ENCODE data around the gene BLMH.

Gene BLMH

DNA sequence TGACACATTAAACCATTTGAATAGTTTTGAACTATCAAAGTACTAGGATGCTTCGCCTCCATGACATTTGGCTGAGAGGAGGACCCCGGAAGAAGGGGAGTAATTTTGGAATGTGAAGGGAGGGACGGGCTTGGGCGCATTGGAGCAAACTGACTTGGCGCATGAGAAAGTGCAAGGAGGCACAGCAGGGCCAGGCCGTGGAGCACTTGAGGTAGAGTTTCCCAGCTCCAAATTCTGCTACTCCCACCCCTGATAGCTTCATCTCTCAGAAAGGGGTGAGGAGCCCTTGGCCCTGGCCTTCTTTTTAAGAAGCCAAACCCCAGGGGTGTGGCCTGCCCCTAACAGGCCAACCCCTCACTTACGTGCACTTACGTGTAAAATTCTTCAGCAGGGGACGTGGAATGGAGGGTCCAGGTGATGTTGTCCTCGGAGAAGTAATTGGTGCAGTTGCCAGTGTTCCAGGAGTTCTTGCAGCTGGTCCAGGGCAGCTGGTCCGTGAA is 73.9 kb downstream of the BLMH start:
- TF ChIP-seq, protein P1, sequence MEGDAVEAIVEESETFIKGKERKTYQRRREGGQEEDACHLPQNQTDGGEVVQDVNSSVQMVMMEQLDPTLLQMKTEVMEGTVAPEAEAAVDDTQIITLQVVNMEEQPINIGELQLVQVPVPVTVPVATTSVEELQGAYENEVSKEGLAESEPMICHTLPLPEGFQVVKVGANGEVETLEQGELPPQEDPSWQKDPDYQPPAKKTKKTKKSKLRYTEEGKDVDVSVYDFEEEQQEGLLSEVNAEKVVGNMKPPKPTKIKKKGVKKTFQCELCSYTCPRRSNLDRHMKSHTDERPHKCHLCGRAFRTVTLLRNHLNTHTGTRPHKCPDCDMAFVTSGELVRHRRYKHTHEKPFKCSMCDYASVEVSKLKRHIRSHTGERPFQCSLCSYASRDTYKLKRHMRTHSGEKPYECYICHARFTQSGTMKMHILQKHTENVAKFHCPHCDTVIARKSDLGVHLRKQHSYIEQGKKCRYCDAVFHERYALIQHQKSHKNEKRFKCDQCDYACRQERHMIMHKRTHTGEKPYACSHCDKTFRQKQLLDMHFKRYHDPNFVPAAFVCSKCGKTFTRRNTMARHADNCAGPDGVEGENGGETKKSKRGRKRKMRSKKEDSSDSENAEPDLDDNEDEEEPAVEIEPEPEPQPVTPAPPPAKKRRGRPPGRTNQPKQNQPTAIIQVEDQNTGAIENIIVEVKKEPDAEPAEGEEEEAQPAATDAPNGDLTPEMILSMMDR (IDR thresholded peaks at IDR 0.05; ENCODE audit: extremely low read depth, insufficient read depth, missing control alignments), result no peak
- no peak for DNase-seq (ENCODE audit: low spot score)
- in situ Hi-C loops (cut with MboI; ENCODE audit: low pct_unique_long_range_greater_than_20kb, low sequenced_read_pairs, unreplicated experiment), result no loop called here

DNA sequence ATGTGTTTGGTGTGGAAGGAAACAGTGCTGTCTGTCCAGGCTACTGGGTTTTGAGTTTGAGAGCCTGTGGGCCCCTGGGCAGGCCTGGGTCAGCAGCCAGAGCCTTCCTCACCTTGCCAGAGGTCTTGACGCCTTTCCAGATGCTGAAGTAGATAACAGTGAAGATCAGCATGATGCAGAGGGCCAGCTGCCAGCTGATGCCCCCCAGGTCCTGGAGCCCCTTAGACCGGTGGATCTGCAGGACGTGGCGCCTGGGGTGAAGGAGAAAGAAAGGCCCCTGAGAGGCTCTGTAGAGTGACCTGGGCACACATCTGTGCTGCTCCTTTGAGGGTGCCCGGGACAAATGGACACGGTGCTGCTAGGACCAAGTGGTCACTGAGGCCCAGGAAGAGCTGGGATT is 74.7 kb downstream of the BLMH start:
- in situ Hi-C loops (cut with MboI; ENCODE audit: low pct_unique_long_range_greater_than_20kb, low sequenced_read_pairs, unreplicated experiment), result no loop called here
- no peak for DNase-seq (ENCODE audit: low spot score)
- TF ChIP-seq, protein P1 (IDR thresholded peaks at IDR 0.05; ENCODE audit: extremely low read depth, insufficient read depth, missing control alignments), result no peak

DNA sequence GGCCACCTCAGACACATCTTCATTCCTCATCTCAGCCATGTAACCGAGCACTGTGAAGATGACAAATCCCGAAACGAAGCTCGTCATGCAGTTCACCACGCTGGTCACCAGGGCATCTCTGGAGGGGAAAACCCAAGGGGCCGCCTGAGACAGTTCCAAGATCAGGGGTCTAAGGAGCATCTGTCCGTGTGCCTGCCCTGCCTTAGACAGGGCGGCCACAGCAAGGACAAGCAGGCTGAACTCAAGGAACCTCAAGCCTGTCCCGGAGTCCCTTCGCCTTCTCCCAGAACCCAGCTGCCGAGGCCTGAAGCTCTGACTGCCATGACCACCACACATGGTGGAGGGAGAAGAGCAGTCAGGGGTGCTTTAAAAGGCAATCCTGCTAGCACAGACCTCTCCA is 79.0 kb downstream of the BLMH start:
- TF ChIP-seq, protein P1 (IDR thresholded peaks at IDR 0.05; ENCODE audit: extremely low read depth, insufficient read depth, missing control alignments), result no peak
- in situ Hi-C loops (cut with MboI; ENCODE audit: low pct_unique_long_range_greater_than_20kb, low sequenced_read_pairs, unreplicated experiment), result no loop called here

DNA sequence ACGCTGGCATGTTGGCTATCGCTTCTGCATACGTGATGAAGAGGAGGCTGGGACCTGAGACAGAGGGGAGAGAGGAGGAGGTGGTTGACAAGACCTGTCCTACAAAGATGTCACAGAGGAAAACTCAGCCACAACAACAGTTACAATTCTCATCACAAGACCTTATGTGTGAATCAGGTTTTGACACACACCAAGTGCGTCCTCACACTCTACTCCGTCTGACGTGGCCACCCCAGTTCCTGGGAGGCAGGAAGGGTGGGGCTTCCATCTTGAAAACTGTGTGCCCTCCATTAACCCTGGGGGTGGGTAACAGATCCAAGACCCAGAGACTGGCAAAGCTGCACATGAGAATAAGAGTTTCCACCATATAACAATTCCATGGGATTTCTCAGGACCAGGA is 80.4 kb downstream of the BLMH start:
- in situ Hi-C loops (cut with MboI; ENCODE audit: low pct_unique_long_range_greater_than_20kb, low sequenced_read_pairs, unreplicated experiment), result no loop called here
- DNase-seq (ENCODE audit: low spot score), result no peak
- TF ChIP-seq, protein P1 (IDR thresholded peaks at IDR 0.05; ENCODE audit: extremely low read depth, insufficient read depth, missing control alignments), result no peak

More for the DNA sequence above, 79.0 kb downstream of the BLMH start:
- DNase-seq (ENCODE audit: low spot score), result peak; percentile 77

DNA sequence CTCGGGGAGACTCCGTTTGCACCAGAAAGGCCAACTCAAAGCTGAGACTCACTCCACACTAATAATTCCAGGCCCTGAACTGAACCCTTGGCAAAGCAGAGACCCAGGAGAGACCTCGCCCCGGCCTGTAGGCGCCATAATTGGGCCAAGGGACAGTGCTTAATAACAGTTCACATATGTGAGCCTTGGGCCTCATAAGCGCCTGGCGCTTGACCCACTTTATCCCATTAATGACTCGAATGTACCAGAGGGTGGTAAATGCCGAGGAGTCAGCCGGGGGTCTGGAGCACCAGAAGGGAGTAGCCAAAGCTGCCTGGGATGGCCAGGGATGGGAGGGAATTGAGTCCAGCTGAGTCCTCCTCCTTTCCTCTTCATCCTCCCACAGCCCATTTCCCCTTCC is 80.8 kb downstream of the BLMH start:
- DNase-seq (ENCODE audit: low spot score), result no peak
- TF ChIP-seq, protein P1 (IDR thresholded peaks at IDR 0.05; ENCODE audit: extremely low read depth, insufficient read depth, missing control alignments), result no peak
- in situ Hi-C loops (cut with MboI; ENCODE audit: low pct_unique_long_range_greater_than_20kb, low sequenced_read_pairs, unreplicated experiment), result no loop called here

DNA sequence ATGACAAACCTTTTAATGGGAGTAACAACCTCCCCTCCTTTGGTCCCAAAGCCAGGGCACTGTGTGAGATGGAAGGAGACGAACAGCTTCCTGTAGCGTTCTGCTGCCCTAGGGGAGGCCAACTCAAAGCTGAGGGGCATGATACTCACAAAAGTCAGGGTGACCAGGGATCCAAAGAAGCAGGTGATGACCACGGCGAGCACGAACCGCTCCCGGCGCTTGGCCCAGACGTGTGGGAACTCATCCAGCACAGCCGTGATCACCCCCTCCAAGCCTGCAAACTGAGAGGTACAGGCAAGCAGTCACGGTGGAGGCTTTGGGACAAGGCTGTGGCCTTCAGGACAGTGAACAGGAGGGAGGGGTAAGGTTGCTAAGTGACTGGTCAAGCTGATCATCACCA is 81.4 kb downstream of the BLMH start:
- TF ChIP-seq, protein P1 (IDR thresholded peaks at IDR 0.05; ENCODE audit: extremely low read depth, insufficient read depth, missing control alignments), result no peak
- in situ Hi-C loops (cut with MboI; ENCODE audit: low pct_unique_long_range_greater_than_20kb, low sequenced_read_pairs, unreplicated experiment), result no loop called here
- no peak for DNase-seq (ENCODE audit: low spot score)

DNA sequence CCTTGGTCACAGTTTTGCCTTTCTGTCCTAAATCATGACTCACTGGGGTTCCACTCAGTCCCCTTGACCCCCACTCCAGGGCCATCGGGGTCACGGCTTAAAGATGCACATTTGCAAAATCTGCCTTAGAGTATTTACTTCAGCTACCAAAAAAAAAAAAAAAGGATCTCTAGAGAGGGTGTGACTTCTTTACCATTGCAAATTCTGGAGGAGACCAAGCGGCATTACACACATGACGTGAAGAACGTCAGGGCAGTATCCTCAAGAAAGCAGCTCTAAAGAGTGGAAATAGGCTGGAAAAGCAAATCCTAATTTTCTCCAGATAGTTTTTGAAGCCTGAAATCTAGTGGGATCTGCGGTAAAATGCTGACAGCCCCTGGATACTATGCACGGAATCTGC is 81.8 kb downstream of the BLMH start:
- in situ Hi-C loops (cut with MboI; ENCODE audit: low pct_unique_long_range_greater_than_20kb, low sequenced_read_pairs, unreplicated experiment), result no loop called here
- TF ChIP-seq, protein P1 (IDR thresholded peaks at IDR 0.05; ENCODE audit: extremely low read depth, insufficient read depth, missing control alignments), result no peak
- no peak for DNase-seq (ENCODE audit: low spot score)
